ENCODE data around the gene ABCD4.
"Not testable (repeated sequence)": the region's sequence is repeated elsewhere in the genome, so short reads cannot be mapped to it uniquely, and the experiment has no call there.

ABCD4 gene

GRCh38 chr14:74302634-74303569 lies at the start of gene ABCD4:
TSS of gene ABCD4 (minus strand) at chr14:74302934. CDS start at chr14:74302912, 22 bp downstream.
- peak; percentile 81 for DNase-seq

DNA sequence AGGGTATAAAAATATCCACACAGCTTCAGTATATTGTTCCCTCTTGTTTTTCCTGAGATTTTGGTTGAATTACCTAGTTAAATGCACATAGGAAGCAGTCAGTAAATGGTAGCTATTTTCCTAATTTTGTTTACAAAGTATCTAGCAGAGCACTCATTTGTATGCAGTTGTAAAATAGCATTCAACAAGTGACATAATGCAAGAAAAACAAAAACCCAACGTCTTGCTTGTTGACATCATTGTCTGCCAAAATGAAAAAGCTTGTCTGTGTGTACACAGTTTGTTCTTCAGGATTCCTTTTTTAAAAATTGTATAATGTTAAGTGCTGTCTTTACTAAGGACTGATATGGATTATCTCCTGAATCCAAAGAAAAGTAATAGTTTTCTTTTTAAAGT lies 48.2 kb upstream of the ABCD4 start:
- no peak for DNase-seq

GRCh38 chr14:74350211-74350927 lies 47.6 kb upstream of the ABCD4 start:
- DNase-seq, result no peak

- DNase-seq, result no peak
These were observed 47.0 kb upstream of the ABCD4 start for GRCh38 chr14:74349757-74350156.

GRCh38 chr14:74348735-74349463 lies 46.2 kb upstream of the ABCD4 start:
- DNase-seq, result no peak

GRCh38 chr14:74348241-74348734 lies 45.6 kb upstream of the ABCD4 start, which contains the start of gene VRTN:
TSS of gene VRTN (plus strand) at chr14:74348471. CDS start at chr14:74356784, 8,313 bp downstream.
- DNase-seq, result no peak

DNA sequence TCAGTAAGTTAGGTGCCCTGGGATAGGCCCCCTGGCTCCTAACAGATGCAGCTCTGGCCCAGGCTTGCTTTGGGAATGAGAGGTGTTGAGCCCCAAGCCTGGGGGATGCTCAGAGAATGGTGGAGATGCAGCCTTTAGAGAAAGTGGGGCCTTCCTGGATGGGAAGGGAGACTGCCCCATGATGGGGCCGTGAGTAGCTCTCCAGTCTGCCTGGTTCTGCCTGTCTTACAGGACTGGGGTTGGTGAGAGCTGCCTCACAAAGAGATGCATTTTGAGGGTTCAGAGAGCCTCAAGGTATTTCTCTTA lies 45.0 kb upstream of the ABCD4 start:
- no peak for DNase-seq

DNA sequence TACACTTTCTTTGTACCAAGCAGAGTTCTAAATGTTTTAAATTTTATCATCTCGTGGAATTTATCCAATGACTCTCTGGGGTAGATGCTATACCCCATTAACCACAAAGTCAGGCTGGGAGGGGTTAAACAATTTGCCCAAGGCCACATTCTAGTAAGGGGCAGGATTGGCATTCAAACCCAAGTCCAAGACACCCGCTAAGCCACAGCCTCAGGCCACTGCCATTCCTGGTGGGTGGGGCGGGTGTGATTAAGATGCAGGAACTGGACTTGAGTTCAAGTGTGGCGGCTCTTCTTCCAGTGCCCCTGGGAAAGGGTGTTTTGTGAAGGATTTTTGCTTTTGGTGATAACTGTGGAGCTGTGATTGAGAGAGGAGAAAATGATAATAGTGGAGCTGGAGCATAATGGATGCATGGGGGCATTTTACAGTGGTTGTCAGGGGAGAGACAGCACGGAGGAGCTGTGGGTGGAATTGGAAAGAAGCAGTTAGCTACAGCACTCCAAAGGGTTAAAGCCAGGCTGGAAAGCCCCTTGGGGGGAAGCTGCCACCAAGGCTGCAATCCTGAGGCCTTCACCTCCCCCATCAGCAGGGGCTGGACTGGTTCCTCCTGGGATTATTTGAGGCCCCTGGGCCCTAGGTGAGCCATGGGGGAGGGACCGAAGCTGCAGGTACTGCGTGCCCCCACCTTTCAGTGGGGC lies 44.5 kb upstream of the ABCD4 start:
- no peak for DNase-seq

DNA sequence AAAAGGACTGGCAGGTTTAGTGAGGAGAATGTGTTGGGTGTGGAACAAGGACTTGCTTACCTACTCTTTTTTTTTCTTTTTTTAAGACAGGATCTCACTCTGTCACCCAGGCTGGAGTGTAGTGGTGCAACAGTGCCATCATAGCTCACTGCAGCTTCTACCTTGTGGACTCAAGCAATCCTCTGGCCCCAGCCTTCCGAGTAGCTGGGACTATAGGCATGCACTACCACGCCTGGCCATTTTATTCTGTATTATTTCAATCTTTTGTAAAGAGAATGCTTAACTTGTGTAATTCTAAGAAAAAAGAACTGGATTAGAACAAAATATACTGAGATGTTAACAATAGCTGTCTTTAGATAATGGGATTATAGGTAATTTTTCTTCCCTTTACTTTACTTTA lies 43.6 kb upstream of the ABCD4 start:
- no peak for DNase-seq

DNA sequence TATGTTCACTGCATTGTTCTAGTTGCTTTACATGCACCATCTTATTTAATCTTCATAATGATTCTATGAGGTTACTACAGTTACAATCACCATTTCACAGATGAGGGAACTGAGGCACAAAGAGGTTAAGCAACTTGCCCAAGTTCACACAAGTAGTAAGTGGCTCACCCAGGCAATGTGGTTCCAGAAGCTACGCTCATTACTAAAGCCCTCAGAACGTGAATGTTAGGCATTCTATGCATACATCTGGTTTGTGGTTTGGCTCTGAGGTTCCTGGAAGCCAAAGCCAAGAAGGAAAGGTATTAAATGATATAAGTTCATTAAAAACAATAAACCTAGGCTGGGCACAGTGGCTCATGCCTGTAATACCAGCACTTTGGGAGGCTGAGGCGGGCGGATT lies 31.2 kb upstream of the ABCD4 start:
- DNase-seq, result no peak

GRCh38 chr14:74329950-74330552 lies 27.3 kb upstream of the ABCD4 start:
- DNase-seq, result not testable (repeated sequence)

- no peak for DNase-seq
These were observed 23.8 kb upstream of the ABCD4 start for GRCh38 chr14:74326369-74327152.

DNA sequence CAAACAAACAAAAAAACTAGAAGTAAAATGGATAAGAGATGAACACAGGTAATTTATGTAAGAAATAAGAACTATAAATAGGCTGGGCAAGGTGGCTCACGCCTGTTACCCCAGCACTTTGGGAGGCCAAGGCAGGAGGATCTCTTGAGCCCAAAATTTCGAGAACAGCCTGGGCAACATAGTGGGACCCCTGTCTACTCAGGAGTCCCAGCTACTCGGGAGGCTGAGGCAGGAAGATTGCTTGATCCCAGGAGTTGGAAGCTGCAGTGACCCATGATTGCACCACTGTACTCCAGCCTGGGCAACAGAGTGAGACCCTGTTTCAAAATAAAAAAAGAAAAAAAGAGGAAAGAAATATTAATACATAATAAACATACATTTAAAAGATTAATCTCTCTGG lies 22.7 kb upstream of the ABCD4 start:
- DNase-seq, result no peak

DNA sequence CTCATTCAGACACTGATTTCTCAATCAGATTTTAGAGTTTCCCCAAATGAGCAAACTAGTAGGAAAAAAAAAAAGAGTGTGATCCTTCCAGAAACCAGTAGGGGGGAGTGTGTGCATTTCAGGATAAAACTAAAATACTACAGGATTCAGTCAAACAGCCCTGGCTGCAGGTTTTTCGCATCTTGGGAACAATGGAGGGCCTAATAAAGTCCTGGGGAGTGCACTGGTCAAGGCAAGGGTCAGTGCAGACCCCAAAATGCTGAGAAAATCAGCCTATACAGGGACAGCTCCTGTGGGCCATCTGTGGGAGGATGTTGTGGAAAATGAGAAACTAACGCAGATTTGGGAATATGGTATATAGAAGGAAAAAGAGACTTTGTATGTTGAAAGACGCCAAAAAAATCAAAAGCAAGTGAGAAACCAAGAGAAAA lies 22.2 kb upstream of the ABCD4 start:
- DNase-seq, result no peak

DNA sequence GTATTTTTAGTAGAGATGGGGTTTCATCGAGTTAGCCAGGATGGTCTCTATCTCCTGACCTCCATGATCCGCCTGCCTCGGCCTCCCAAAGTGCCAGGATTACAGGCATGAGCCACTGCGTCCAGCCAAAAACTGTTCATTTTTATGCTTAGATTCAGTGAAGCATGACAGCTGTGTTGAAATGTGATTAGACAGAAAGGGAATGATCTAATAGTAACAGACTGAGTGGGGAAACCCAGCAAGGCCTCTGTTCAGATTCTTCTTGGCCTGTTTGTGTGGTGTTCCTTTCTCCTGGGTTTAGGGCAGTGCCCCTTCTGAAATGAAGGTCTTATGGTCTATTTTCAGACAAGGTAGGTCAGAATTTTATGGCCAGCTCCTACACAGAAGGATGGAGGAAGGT lies 11.8 kb upstream of the ABCD4 start:
- DNase-seq, result no peak

DNA sequence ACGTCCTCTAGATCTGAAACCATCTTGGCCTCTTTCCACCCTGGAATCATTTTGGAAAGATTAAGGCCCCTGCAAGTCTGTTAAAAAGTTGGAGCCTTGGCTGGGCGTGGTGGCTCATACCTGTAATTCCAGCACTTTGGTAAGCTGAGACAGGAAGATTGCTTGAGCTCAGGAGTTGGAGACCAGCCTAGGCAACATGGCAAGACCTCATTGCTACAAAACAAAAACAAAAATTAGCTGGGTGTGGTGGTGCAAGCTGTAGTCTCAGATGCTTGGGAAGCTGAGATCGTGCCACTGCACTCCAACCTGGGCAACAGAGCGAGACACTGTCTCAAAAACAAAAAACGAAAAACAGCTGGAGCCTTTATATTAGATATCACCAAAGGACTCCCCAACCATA lies 10.9 kb upstream of the ABCD4 start:
- no peak for DNase-seq

- no peak for DNase-seq
These were observed 9.4 kb upstream of the ABCD4 start for GRCh38 chr14:74312161-74312560.

DNA sequence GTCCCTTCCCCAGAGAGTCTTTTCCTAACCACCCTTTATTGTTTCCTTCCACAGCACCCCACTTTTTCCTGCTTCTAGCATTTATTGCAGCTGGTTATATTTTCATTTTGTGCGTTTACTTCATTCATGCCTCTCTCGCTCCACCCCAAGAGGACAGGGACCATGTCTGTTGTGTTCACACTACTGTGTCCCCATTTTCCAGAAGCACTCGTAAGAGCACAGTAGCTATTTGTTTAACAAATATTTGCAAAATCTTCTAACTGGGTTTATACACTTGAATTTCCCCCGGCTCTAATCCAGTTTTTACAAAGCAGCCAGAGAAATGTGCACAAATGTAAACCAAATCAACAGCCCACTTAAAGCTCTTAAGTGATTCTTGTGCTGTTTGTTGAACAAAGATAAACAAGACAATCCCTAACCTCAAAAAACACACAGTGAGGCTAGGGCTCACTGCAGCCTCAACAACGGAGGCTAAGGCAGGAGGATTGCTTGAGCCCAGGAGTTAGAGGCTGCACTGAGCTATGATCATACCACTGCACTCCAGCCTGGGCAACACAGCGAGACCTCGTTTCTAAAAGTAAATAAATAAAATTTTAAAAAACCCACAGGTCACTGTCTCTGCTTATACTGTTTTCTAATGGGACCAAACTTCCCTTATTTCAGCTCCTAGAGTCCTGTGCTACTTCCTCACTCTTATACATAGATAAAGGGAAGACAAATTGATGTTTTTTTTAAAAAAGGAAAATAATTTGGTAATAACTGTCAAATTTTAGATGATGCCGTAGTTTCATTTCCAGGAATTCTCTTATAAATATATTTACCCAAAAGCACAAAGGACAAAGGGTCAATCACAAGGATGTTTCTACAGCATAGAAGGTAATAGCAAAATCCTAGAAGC lies 6.6 kb upstream of the ABCD4 start:
- no peak for DNase-seq

- no peak for DNase-seq
These were observed 6.0 kb upstream of the ABCD4 start for GRCh38 chr14:74308695-74309094.

DNA sequence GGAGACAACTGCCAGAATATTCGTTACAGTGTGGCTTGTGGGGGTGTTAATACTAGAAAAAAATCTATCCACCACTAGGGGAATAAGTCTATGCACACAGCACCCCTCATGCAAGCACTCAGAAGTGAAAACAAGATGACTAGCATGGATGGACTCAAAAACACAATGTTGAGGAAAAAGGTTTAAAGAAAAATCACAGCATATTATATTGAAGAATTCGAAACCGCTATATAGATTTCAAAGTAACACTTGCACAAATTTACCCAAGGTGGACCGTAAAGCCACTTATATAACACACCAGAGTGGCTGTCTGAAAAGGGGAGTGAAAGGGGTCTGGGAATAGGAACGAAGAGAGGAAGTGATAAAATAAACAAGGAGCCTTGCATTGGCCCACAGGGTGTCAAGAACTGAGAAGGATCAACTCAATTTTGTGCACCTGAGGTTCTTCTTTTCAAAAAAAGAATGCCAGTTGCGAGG lies 544 bp downstream of the ABCD4 start:
- no peak for DNase-seq

All from activated effector memory CD4-positive, alpha-beta T cell treated with Interleukin-2 at 50 U/mL for 16 hours (primary cell).